Umbilical cord (tissue), 2 donors: Measurements from ENCODE around the gene OARD1. TPM values are rescaled to one million over a fixed set of nuclear protein-coding genes. Genes with fewer than 3 reads are reported as not detected.
"Not testable (repeated sequence)": the region's sequence is repeated elsewhere in the genome, so short reads cannot be mapped to it uniquely, and the experiment has no call there.

Experiments
- DNase-seq: peaks from one replicate; pipeline ENCODE4 v3.0.0-alpha.2; 2015; ENCODE audit warnings: low spot score
- total RNA-seq: library from RNA; depleted of rRNA; stranded (reverse); fragments of >200 nt; gene quantifications from one replicate; pipeline ENCODE4 v1.2.3, GENCODE V29; 2014; ENCODE audit warnings: low replicate concordance; ENCODE audit not compliant: insufficient read depth

OARD1 gene, protein sequence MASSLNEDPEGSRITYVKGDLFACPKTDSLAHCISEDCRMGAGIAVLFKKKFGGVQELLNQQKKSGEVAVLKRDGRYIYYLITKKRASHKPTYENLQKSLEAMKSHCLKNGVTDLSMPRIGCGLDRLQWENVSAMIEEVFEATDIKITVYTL
- 30.3 TPM for total RNA-seq

DNA sequence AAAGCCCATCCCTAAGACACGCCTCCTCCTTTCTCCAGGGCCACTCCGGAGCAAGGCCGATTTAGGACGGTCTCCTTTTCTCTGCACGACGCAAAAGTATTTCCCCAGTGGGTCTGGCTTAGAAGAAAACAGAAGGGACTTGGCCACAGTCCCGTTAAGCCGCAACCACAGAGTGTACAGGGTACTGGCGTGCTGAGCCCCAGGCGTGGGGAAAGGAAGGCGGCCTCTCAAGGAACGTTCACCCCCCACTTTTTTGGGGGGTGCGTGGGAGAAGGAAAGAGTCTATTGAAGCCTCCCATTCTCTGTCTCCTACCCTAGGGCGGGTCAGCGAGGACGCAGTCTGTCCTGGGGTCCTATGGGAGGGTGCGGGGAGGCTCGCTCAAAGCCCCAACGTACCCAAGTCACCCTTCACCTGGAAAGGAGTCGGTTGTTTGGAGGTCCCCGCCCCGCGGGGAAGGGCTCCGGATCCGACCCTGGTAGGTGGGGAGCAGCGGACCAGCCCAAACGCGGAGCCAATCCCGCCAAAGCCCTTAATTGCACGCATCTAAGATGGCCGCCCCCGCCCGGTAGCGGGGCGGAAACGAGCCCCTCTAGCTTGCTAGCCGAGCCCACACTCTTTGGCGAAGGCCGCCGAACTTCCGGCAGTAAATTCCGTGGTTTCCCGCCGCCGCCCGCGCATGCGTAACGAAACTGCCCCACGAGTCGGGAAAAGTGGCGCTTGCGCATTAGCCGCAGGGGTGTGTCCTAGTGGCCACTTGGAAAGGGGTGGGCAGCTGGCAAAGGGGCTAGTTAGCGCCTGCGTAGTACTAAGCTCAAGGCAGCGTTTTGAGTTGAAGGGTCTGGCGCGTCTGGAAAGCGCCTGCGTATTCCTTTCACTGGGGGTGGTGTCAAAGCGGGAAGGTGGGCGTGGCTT, at the start of gene OARD1:
OARD1 (minus strand) TSS at position 434 of the 913 bp plus-strand sequence. CDS start 722 bp downstream, outside the sequence.
- peak; percentile 100 for DNase-seq

DNA sequence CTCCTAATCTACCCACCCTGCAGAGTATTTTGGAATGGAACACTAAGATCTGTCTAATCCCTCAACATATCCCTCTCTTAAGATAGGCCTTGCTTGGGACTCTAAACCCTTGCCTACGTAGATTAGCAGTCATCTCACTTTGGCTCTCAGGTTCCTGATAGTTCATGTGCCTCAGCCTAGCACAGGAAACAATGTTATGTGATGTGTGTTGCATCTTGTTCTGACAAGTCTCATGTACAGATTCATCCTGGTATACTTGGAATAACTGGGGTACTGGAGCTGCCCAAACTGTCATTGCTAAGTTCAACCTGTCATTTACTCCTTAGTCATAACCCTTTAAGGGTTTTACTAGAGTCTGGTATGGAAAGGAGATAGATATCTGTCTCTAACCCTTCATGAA, 47.9 kb upstream of the OARD1 start:
- DNase-seq, result no peak

DNA sequence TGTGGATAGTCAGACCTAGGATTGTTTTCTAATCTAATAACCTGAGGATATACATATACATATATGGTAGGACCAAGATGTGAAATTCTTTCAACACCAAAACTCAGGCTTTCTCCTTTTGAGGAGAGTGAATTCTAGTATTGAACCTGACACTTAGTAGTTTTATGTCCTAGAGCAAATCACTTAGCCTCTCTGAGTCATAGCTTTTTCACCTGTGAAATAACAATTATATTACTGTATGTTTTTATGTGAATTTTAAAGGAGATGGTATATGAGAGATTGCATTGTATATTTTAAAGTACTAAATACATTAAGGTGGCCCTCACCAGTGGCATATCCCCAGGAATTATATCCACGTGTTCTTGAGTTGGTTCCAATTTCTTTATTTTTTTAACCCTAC, 47.4 kb upstream of the OARD1 start:
- no peak for DNase-seq

DNA sequence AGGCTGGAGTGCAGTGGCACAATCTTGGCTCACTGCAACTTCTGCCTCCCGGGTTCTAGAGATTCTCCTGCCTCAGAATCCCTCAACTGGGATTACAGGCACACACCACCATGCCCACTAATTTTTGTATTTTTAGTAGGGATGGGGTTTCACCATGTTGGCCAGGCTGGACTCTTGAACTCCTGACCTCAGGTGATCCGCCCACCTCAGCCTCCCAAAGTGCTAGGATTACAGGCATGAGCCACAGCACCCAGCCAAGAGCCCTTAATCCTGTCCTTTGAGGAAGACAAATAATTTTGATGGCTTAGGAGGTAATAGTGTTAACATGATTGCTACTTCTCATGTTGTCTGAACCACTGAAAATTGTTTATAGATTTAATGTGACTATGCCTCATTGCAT, 42.9 kb upstream of the OARD1 start:
- not testable (repeated sequence) for DNase-seq

DNA sequence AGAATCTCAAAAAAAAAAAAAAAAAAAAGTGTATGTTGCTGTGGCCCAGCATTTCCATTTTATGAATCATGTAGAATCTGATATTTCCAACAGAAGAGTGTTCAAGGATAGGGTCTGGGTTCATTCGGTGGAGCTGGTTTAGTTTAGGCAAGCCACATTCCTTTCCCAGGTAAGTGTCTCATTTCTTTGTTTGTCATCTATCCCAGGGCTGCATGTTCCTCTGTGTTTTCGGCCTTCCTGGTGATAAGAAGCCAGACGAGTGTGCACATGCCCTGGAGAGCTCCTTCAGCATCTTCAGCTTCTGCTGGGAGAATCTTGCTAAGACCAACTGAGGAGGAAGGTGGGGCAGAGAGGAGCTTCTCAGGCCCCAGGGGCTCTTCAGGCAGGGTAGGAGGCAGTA, 38.9 kb upstream of the OARD1 start:
- peak; percentile 32 for DNase-seq

DNA sequence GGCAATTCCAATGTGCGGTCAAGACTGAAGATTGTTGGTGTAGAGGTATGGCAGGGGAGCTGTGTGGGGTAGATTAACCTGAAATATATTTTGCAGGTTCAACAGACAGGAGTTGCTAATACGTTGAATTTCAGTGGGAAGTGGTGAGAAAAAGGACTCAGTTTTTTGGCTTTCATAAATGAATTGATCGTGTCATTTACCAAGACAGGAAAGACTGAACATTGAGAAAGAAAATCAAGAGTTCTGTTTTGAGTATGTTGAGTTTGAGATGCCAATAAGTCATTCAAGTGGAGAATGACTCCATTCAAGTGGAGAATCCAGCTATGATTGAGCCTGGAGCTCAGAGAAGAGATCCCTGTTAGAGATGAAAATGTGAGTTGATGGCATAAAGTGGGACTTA, 31.7 kb upstream of the OARD1 start:
- no peak for DNase-seq

DNA sequence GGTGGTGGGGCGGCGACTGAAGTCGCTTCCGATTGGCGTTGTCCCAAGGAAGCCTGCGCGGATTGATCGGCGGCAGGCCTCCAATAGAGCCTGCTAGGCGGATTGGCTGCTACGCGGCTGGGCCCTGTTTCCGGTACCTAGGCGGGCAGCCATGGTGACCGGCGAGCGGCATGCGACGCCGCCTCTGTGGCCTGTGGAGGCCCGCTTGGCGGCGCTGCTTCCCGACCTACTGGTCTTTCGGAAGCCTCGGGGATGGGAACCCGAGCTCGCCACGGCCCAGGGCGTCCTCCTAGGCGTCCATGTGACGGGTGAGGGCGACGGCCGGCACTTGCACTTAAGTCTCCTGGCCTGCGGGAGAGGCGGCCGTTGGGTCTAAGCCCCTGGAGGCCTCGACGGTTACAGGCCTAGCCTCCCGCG, 28.7 kb upstream of the OARD1 start:
- DNase-seq, result no peak

DNA sequence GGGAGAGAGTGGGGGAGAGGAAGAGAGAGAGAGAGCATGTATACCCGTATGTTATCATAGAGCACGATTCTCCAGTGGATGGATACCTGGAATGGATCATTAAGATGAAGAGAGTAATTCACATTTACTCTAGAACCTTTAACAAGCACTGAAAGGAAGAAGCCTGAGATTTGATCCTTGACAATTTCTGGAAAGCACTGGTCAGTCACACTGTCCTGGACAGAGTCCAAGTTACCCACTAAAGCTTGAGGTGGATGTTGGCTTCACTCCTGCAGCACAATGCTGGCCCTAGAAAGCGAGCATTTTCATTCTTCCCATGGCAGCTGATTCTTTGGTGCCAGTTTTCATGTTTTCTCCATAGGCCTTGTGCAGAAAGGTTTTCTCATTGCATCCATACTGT, 26.2 kb upstream of the OARD1 start:
- DNase-seq, result no peak

DNA sequence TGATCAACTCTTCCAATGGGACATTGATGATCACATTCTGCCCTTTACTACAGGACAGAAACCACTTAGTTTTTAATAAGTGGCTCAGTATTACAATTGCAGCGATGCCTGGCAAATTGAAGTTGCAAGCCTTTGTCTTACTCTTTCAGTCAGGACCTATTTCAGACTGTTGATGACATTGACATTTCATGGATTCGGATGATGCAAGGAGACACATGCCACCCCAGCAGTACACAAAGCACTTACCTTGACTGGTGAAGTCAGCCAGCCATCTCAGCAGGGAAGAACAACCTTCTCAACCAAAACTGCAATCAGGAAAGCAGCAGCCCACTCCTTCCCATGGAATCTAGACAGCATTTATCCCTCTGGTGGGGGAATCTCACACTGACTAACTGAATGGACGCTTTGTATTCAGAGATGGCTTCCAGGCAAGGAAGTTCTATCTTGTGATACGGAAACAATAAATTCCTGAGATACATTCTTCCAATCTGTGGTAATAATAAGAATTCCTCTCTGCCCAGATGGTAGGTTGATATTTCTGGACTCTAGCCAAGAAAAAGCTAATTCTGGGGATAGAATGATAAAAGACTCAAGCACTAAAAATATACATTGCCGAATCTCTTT, 25.4 kb upstream of the OARD1 start:
- peak; percentile 12 for DNase-seq

DNA sequence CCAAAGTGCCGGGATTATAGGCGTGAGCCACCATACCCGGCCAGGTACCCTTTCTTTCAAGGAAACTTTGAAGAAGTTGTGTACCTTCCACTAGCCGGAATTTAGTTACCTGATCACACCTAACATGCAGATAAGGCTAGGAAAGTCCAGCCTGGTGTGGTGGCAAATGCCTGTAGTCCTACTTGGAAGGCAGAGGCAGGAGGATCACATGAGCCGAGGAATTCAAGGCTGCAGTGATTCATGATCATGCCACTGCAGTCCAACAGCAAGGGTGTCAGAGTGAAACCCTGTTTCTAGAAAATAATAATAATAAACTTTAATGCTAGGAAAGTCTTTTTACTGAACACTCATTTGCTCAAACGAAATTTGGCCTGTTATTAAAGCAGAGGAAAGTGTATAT, 21.6 kb upstream of the OARD1 start:
- no peak for DNase-seq

DNA sequence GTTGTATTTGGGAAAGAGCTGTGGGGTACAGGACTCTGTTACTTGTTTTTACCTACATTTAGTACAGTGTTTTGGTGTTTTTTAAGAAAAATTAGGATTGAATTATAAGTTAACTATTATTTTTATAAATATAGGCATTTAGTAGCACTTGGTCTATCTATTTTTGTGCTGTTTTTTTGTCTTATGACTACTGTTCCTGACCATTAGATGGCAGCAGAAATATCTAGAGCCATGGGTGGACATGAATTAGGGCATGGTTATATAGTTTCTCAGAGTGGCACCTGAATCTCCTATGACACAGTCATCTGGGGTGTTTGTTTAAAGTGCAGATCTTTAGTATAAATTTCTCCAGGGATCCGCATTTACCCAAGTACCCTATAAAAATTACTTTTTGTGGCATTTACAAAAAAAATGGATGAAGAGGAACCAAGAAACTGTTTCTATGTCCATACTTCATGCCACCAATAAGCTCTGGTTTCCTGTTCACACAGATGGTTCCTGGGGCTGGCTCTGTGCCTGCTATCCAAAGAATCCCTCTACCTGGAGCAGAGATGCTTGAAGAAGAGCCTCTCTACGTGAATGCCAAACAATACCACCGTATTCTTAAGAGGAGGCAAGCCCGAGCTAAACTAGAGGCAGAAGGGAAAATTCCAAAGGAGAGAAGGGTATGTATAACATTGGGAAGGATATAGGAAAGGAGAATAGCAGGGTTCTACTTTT, 20.4 kb upstream of the OARD1 start:
- no peak for DNase-seq

DNA sequence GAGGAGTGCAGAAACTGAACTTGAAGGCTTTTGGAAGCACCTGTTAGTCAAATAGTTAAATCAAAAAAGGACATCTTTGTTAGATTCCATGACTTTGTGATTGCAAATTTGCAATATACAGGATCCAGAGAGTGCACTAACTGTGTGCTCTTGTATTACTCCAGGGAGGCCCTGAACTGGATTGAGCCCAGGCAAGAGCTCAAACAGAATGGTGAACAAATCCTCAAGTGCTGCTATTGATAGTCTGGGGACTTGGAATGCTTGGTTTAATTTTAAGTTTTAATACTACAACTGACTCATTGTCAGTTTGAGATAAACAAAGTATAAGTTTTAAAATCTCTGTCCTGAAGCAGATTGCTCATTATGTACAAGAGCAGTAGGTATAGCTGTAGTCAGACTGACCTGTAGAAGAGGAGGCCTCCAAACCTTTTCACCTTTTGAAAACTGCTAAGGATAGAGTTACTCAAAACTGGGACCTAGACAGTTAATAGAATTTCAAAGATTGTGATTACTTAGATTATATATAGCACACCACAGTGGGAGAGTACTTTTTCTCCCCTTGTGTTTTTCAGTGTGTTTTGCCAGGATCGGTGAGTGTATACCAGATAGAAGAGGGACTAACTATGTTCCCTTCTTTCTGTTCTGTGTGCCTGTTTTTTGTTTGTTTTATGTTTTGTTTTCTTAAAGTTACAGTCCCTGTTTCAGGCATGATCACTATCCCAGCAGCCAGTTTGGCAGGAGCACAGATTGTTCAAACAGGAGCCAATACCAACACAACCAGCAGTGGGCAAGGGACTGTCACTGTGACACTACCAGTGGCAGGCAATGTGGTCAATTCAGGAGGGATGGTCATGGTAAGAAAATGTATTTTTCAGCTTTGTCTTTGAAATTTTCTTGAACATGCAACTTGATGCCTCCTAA, 18.9 kb upstream of the OARD1 start:
- no peak for DNase-seq

DNA sequence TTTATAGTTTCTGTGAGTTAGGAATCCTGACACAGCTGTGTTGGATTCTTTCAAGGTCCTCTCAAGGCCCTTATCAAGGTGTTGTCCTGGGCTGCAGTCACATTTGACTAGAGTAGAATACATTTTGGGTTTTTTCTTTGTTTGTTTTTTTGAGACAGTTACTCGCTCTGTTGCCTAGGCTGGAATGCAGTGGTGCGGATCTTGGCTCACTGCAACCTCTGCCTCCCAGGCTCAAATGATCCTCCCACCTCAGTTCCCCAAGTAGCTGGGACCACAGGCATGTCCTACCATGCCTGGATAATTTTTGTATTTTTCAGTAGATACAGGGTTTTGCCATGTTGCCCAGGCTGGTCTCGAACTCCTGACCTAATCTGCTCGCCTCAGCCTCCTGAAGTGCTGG, 16.3 kb upstream of the OARD1 start:
- DNase-seq, result no peak

DNA sequence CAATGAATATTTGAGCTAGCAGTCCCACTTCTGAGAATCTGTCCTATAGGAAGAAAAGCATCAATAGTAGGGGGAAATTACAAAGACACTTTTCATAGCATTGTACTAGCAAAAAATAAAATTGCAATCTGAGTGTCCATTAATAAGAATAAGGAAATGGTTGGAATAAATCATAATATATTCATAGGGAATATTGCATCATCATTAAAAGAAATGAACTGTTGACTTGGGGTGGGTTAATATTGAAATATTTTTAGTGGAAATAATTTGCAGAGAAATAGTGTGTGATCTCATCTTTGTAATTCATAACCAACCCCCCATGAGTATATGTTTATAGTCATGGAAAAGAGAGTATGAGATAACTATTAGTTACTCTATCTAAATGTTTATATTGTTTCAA, 13.0 kb upstream of the OARD1 start:
- no peak for DNase-seq

DNA sequence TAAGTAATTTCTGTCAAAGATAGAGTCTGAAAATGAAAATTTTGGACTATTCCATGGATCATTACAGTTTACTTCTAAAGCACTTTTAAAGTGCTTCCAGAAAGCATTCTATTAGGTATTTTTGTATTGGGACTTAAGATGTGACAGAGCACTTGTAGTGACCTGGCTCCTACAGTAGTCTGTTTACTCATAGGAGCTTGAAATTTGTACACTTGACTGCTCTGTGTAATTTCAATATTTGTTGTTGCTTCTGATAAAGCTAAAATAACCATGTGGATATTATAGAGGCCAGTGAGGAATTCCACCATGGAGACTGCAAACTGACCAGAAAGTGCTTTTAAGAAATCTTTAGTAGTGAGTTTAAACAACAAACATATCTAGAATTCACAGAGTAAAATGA, 10.9 kb upstream of the OARD1 start:
- no peak for DNase-seq

DNA sequence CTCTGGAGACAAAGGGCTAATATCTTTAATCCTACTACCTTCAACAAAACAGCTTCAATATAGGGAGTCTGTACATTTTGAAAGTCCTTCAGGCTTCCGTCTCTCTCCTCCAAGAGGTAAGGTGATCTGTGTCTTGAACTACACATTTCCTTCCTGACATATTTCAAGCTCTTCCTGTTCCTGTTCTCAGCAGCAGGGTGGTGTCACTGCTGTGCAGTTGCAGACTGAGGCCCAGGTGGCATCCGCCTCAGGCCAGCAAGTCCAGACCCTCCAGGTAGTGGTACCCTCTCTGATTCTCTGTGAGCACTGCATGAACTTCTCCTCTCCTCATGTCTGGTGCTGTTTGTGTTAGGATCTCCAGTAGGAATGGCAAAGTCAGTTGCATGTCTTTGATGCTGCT, 8.5 kb upstream of the OARD1 start:
- no peak for DNase-seq

DNA sequence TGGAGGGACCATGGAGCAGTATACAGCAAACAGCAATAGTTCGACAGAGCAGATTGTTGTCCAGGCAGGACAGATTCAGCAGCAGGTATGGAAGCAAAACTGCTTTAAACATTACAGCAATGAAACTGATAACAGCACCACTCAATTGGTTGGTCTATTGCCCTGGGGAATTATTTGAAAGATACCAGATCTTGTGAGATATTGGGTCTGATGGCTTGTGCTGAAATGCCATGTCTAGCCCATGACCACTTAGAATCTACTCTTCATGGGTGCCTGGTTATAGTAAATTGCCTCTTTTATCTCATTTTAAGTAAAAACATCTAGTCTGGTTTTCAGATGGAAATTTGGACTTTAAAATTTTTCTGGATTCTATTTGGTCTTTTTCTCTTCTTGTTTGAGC, 6.9 kb upstream of the OARD1 start:
- no peak for DNase-seq

DNA sequence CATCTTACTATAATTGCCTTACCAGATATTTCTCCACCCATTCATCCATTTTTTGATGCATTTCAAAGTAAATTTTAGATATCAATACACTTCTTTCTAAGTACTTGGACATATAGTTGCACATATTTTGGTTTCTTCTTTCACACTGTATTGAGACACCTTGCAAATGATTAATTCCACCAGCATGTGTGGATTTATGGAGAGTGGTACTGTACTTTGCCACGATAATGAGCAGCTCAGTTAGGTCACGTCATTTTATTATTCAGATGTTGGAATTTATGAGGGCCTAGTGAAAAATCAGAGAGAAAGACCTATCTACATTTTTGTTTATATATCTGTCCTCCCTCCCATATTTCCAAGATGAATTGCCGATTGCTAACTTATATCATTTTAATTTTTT, 5.9 kb upstream of the OARD1 start:
- DNase-seq, result no peak

DNA sequence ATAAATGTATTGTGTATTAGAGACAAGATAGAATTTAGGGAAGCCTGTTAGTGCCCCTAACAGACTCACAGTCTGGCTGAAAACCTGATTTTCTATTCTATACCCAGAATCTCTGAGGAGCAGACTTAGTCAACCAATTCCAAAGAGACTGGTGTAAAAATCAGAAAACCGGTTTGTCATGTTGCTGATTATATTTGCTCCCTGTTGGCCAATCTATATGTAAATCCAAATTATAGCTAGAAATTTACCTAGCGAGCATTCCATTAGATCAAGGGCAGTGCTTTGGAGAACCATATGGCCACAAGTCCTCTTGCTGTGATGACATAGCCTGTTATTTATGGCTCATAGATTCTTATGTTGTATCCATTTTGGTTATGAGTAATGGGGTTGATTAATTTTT, 5.4 kb upstream of the OARD1 start:
- DNase-seq, result no peak

DNA sequence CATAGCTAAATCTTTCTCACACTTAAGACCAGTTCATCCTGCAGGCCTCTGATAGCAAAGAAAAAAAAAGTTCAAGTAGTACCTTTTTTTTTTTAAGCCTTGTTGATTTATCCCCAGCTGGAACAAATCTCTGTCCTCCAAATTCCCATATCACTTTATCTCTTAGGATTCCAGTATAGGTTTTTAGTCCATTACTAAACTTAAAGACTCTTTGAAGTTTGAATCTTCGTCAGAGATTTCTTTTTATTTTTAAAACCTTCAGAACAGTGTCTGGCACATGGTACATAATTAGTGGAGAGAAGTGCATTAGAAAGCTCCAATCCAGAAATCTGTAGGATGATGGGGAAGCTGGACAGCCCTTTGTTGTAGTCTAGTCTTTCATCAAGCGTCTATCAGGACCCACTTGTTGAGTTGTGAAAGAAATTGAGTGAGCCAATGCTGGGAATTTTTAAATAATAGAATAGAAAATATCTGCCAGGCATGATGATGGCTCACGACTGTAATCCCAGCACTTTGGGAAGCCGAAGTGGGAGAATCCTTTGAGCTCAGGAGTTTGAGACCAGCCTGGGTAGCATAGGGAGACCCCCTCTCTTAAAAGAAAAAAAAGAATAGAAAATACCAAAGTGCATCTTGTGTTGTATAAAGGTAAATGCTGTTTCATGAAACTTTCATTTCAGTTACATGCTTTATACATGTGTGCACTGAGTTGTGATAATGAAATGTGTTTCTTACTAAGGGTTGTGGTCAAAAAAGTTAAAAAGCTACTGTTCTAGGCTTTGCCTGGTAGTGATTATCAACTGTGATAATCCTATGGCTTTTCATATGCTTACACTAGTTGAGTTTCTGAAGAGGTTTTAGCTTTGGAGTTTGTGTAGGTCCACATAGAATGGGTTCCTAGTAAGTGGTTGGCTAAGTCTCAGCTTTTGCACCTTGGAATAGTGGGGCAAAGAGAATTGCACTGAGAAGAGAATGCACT, 3.8 kb upstream of the OARD1 start:
- DNase-seq, result peak; percentile 92
